Kasumi-1 (cell line): ENCODE data around the gene HIPK1.

Experiments
- DNase-seq, 2 experiments: peaks; one replicate each; lab custom pipeline; 2025; lab: John Stamatoyannopoulos, UW

HIPK1 gene

DNA sequence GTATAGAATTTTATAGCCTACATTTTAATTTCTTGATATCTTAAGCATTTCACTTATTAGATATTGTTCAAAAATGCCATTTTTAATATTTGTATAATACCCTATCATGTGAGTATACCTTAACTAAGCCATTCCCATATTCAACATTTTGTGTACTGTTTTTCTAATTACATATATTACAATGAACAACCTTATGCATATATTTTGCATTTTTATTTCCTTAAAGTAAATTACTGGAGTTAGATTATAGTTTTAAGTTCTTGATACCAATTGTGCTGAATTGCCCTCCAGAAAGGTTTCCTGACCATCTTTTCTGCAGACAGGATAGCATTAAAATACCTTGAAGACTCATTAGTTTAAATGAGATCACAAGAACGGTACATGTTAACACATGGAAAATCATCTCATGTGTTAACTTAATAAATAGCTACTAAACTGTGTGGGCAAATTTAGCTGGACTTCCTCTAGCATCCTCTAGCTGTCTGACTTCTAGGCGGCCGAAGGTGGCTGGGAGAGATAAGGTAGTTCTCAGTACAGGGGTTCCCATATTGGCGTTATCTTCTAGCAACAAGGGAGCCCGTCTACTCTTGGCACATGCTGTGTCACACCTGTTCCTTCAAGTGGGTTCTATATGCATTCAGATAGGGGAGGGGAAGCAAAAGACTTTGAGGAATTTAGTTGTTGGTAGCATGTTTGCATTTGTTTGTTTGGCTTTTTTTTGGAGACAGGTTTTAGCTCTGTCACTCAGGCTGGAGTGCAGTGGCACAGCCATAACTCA is 15.0 kb upstream of the HIPK1 start:
- DNase-seq, result no peak

- DNase-seq, result no peak
Measured at GRCh38 chr1:113916974-113917373, 12.2 kb upstream of the HIPK1 start.

DNA sequence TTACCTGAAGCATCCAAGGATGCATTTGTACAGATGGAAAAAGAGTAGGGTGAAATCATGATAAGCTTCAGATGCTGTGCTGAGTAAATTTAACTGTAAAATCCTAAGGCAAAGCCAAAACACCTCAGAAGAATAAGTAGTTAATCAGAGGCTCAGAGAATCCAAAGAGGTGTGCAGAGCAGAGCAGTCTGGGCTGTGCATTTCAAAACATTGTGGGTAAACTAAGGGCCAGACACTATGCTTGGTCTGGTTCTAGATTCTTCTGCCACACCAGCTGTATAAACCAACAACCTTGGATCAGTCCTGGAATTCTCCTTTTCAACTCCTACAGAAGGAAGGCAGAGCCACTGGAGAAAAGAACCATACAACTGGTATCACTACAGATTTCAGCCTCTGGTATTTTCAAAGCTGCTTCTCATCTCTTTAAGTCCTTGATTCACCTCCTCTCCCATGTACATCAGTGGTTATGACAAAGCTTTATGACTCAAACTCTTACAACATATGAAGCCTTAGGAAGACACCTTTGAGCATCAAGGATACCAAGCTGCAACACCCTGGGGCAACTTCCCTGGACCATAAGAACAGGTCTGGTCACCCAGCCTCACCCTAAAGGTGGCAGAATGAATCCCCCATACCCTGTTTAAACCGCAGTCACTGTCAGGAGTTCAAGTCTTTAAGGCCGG is 11.6 kb upstream of the HIPK1 start:
- DNase-seq, result no peak

DNA sequence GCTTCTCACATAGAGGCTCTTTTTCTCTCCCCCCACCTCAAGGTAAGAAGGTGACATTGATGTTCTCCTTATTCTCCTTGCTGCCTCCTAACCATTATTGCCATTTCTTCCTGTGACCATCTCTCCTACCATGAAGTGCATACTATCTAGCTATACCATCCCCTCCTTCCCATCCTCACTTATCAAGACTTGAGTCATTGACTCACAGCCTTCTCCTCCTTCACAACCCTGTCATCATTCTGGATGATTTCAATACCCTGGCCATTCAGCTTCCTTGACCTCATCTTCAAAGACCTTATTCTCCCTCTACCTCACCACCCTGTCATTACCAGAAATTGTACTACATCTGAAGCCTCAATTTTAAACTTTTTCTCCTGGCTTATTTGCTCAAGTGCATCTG is 10.9 kb upstream of the HIPK1 start:
- no peak for DNase-seq

DNA sequence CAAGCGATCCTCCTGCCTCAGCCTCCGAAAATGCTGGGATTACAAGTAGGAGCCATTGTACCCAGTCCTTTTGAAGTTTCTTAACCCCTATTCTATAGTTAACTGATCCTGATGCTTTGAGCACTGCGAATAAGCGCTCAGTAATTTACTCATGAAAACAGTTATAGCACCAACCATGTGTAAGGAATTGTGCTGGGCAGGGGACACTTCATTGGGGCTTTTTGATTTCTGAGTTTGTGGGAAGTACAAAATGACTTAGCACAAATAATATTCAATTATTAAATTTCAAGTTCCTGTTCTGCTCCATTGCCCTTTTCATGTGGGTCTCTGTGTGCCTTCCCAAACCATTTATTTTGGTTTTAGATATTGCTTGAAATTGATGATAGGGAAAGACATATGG is 6.2 kb upstream of the HIPK1 start:
- DNase-seq, result no peak

DNA sequence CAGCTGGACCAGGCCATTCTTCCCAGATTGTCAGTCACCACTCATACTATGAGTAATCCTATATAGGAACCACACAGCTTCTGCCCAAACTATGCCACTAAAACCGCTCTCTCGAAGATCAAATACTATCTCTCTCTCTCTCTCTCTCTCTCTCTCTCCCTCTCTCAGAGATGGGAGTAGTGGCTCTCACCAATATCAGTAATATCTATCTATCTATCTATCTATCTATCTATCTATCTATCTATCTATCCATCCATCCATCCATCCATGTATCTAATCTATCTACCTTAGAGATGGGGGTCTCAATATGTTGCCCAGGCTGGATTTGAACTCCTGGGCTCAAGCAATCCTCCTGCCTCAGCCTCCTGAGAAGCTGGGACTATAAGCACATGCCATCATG is 4.7 kb upstream of the HIPK1 start:
- no peak for DNase-seq

DNA sequence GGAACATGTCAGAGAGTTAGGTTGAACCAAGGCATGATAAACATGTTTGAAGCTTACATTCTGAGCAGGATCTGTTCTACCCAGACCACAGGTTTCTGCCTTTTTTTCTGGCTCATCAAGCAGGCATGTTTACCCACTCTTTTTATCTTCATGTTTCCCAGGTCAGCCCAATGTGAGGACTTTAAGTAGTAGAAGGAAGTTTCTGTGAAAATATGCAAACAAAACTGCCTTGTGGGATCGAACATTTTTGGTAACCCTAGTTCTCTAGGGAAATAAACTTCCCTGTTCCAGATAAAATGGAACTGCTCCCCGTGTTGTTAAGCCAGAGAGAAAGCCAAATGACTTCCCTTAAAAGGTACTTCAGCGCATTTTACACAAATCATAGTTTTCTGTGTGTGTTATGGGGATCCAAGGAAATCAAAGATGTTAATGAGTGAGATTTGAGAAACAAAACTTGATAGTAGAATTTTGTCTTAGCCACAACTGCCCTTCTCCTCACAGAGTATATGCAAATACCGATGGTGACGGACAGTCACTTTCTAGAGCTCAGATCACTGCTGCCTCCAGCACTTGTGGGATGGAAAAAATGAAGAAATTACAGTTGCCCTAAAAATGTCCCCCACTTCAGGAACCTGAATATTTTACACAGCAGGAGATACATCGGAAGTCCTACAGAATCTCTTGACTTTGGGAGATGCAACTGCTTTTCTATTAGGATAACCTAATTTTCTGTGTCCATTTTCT is 765 bp upstream of the HIPK1 start:
- DNase-seq, result peak; percentile 32 to 49

- DNase-seq, result peak in 1 of 2 experiments; percentile 43
Measured at GRCh38 chr1:113929750-113930498, 800 bp downstream of the HIPK1 start.

- DNase-seq, result peak; percentile 79 to 83
Measured at GRCh38 chr1:113930499-113931161, 1.5 kb downstream of the HIPK1 start.

- peak; percentile 75 to 79 for DNase-seq
Measured at GRCh38 chr1:113931451-113931851, 2.3 kb downstream of the HIPK1 start.

- no peak for DNase-seq
Measured at GRCh38 chr1:113934006-113934405, 4.9 kb downstream of the HIPK1 start.

- no peak for DNase-seq
Measured at GRCh38 chr1:113934511-113935055, 5.5 kb downstream of the HIPK1 start.

DNA sequence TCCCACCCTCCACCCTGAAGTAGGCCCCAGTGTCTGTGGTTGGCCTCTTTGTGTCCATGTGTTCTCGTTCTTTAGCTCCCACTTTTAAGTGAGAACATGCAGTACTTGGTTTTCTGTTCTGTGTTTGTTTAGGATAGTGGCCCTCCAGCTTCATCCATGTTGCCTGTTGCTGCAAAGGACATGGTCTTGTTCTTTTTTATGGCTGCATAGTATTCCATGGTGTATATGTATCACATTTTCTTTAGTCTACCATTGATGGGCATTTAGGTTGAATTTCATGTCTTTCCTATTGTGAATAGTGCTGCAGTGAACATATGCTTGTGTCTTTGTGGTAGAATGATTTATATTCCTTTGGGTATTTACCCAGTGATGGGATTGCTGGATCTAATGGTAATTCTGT is 6.1 kb downstream of the HIPK1 start:
- no peak for DNase-seq

DNA sequence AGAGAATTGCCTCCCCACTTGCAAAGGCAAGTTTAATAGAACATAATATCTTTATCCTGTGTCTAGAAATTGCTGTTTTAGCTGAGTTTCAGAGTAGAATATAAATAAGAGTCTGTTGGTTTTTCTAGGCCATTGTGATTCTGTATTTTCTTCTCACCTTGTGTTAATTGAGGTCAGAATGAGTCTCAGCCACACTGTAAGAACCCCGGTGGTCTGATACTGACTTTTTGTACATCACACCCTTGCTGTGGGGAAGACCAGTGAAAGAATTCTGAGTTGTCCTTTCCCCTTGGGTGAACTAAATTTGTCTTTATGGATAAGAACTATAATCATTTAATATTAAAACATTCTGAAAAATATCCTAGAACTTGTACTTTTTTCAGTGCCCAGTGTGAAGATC is 6.8 kb downstream of the HIPK1 start:
- no peak for DNase-seq

DNA sequence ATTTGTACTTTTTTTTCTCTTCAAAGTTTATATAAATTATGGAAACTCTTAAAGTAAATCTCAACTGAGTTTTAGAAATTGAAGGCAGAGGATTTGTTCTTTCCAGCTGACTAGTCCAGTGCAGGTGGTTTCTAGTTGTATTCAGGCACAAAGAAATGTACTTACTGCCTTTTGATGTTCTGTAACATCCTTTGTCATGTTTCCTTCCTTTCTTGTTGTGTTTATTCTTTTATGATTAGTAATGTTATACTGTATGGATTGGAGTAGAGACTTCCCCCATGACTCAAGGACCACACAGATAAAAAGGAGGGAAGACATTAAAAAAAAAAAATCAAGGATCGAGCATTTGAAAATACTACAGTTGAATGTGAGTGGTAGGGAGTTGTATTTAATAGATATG is 8.0 kb downstream of the HIPK1 start:
- DNase-seq, result no peak

GRCh38 chr1:113938192-113938591 is 9.1 kb downstream of the HIPK1 start:
- no peak for DNase-seq

- peak; percentile 48 to 49 for DNase-seq
Measured at GRCh38 chr1:113940365-113941244, 11.5 kb downstream of the HIPK1 start.

- no peak for DNase-seq
Measured at GRCh38 chr1:113941245-113941559, 12.1 kb downstream of the HIPK1 start.

- no peak for DNase-seq
Measured at GRCh38 chr1:113942527-113942926, 13.4 kb downstream of the HIPK1 start.

DNA sequence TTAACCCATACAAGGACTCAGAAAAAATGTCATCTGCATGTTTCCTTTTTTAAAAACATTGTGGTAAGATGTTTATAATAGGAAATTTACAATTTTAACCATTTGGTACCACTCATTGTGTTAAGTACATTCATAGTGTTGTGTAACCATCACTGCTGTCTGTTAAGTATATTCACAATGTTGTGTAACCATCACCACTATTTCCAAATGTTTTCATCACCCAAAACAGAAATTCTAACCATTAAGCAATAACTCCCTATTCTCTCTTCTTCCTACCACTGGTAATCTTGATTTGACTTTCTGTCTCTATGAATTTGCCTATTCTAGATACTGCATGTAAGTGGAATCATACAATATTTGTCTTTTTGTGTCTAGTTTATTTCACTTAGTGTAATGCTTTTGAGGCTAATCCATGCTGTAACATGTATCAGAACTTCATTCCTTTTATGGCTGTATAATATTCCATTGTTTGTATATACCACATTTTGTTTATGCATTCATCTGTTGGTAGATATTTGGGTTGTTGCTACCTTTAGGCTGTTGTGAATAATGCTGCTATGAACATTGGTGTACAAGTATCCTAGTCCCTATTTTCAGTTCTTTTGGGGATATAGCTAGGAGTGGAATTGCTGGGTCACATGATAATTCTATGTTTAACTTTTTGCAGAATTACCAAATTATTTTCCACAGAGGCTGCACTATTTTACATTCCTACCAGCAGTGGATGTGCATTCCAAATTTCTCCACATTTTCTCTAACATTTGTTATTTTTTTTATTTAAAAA is 14.1 kb downstream of the HIPK1 start:
- peak; percentile 28 to 47 for DNase-seq
